Measurements from ENCODE around the gene RSAD2.
"Not testable (repeated sequence)": the region's sequence is repeated elsewhere in the genome, so short reads cannot be mapped to it uniquely, and the experiment has no call there.

Gene RSAD2

DNA sequence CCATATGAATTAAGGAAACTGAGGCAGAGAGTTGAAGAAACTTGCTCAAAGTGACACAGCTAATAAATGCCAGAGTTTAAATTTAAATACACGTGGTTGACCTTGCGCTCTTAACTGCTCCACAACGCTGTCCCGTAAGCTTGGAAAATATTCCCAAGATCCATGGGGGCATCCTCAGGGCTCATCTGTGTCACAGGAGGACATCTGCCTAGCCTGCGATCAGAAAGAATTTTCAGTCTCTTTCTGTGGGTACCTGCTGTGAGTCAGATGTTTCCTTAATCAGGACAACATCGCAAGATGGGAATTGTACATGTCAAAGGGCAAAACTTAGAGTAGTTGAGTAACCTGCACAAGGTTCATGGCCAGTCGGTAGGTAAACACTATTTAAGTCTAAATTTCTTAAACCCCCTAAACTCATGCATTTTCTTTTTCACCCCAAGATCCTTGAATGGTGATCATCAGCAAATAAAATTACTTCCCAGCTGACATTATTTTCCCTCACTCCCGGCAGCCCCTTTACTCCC is 13.3 kb upstream of the RSAD2 start:
- no peak for DNase-seq

DNA sequence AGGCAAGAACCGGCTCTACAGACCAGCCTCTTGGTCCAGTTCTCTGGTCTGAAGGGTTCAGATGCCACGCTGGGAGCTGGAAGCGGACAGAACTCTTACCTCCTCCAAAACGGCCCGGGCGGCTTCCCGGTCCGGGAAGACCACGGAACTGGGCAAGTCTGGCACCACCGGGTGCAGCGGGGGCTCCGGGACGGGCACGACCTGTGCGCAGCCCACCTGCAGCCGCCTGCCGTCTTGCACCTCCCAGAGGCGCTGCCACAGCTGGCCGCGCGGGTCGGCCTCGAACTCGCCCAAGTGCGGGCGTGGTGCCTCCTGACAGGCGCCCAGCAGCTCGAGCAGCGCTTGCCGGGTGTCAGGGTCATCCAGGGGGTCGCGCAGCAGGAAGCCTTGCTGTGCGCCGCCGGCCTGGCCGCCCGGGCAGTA is 12.6 kb upstream of the RSAD2 start:
- peak in 9 of 51 donors; percentile 2 to 54 (median 38) for DNase-seq

DNA sequence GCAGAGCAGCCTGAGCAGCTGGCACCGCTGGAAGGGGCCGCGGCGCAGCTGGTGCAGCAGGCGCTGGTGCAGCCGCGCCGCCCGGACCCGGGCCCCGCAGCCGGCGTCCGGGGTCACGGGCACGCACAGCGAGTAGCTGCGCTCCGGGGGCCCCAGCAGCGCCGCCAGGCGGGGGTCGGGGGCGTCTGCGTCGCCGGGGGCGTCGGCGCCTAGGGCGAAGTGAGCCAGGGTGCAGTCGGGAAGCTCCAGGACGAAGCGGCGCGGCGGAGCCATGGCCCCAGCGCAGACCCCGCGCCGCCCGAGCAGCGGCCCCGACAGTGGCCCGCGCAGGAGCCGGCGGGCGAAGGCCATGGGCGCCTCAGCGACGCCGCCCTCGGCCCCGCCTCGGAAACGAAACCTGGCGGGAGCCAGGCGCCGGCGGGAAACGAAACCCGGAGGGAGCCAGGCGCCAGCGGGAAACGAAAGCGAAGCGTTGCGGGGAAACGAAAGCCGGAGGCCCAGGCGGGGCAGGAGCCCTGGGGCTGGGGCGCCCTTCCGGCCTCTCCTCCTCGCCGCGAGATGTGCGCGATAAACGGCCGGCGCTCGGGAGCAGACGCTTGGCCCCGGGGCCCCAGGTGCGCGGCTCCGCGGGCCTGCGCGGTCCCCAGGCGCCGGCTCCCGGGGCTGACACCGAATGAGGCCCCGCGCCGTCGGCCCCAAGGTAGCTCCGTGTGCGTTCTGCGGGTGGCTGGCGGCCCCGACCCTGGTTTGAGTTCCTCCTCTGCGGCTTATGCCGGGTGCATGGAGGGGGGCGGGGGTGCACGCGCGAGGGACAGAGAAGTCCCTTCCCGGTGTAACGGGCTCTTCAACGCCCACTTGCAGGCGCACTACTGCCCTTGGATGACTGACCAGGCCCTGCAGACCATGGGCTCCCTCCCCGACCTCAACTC is 12.0 kb upstream of the RSAD2 start, which contains the start of gene CMPK2:
TSS of gene CMPK2 (minus strand) at position 562 of the 929 bp plus-strand sequence. CDS start at position 351, 211 bp downstream.
- DNase-seq: peak in 34 of 51 donors; percentile 8 to 70 (median 45)

DNA sequence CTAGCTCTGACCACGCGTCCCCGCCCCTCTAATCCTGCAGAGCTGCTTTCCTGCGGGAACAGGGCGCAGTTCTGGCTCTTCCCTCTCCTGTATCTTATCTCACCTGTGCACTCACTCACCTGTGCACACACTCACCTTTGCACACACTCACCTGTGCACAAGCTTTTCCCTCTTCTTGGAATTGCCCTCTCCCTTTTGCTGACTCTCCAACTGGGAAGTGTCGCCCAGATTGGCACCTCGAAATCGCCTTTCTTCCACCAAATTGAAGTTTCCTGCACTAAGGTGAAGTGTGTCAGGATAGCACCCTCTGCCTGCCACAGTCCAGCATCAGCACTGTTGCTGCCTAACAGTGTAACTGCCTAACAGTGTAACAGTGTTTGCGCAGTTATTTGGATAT is 11.3 kb upstream of the RSAD2 start:
- peak in 13 of 51 donors; percentile 4 to 51 (median 18) for DNase-seq

DNA sequence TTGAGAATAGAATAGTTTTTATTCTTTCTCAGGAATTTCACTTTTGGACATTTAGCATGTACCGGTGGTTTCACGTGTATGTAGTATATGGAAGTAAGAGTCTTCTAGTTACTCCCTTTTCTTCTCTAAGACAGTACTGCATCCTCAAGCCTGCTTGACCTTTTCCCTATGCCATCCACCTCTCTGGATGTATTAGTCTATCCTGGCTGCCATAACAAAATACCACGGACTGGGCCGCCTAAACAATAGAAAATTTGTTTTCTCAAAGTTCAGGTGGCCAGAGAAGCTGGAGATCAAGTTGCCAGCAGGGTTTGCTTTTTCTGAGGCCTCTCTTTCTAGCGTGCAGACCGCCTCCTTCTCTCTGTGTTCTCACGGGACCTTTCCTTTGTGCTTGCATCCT is 10.6 kb upstream of the RSAD2 start:
- no peak for DNase-seq

DNA sequence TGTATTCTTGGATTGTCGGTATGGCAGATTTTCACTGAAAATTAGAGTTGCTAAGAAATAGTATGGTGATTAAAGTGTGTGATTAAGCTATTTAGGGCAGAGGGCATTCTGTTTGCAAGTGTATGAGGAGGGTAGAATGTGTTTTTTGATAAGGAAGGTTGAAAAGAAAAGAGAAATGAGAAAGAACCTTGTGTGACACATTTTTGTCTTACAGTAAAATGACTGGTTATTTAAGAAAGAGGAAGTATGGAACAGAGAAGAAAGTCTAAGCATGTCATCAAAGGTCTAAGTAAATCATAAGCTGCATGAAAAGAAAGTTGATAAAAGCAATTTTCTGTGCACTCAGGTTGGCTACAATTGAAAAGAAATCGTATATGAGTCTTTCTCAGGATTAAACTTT is 5.2 kb upstream of the RSAD2 start:
- DNase-seq: no peak

DNA sequence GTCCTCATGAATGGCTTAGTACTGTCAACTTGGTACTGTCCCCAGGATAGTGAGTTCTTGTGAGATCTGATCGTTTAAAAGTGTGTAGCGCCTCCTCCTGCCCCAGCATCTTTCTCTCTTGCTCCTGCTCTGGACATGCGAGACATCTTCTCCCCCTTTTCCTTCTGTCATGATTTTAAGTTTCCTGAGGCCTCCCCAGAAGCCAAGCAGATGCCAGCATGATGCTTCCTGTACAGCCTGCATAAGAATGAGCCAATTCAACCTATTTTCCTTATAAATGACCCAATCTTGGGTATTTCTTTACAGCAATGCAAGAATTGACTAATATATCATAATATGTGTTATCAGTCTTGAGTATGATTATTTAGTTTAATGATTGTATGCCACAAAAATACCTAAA is 3.5 kb upstream of the RSAD2 start:
- DNase-seq: no peak

DNA sequence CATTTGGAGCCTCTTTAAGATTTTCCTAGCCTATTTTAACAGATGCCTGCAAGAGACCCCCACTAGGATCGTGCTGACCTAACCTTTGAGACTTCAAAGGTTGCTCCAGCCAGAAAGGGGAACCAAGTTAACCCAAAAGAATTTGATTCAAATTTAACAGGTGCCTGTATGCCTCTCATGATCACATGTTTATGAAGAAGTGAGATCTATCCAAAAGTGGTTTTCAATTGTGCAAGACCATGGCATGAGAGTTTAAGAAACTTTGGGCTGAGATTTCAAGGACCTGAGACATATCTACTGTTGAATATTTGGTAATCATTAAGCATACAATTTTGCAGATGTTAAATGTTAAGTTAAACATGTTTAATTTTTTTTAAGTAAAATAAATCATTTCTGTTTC is 1.3 kb upstream of the RSAD2 start:
- DNase-seq: no peak

DNA sequence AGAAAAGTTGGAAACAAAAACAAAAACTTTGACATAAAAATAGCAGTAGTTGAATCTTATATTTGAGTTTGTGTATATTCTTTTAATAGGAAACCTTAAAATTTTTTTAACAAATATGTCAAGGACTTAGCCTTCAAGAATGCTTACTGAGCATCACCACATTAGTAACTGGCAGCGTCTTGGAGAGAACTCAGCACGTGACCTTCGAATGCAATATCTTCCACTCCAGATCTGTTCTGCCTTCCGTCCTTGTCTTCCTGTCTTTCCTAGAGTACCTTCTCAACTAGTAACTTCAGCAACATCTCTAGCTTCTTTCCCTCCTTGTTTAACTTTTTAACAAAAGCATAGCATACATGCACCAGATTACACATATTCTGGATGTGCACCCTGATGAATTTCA is 972 bp downstream of the RSAD2 start:
- no peak for DNase-seq

DNA sequence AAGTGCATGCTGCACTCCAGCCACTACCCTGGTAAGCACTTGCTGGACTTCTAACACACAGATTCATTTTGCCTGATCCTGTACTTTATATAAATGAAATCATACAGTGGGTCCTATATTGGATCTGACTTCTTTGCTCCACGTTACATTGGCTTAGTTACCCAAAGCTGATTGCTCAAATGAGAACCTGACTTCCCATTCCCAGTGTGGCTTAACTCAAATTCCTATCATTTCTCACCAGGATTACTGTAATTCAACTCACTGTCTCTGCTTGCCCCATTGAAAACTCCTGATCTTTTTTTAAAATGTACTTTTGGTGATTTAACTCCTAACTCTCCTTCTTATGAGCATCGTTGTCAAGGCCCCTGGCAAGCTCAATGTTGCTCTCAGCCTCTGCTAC is 1.4 kb downstream of the RSAD2 start:
- no peak for DNase-seq

DNA sequence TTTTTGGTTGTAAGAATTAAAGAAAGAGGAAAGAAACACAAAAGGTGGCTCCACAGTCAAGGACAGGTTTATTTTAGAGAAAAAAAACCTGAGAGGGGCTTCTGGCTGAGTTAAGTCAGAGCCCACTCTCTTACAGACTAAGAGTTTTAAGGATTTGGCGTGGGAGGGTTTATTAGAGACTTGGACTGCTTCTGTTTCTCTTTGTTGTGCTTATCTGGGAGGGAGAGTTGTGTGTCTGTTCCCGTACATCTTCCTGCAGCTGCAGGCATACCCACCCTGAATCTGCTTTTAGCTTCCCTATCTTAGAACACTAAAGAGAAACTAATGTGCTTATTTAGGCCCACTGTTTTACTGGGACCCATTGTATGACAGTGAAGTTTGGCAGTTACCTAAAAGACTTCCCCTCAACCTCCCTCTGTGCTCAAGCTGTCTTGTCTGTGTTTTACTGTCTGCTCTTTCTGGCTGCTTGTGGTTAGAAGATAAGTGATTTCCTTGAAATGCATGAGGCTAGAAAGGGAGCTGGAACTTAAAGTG is 2.7 kb downstream of the RSAD2 start:
- DNase-seq: no peak

DNA sequence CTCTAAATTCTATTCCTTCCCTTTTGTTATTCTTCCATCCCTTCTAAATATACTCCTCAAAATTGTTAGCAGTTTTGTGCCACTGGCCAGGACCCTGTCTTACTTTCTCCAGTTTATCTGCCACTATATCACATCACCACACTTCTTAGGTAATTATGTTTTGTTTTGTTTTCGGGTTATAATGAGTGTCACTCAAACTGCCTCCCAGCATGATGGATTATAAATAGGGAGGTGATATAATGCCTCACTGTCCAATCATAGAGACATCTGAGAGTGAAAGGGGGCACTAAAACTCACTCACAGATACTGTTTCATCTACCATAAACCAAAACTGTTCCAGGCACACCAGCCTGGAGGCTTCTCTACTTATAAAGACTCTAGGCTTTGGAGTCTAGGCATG is 3.5 kb downstream of the RSAD2 start:
- no peak for DNase-seq

DNA sequence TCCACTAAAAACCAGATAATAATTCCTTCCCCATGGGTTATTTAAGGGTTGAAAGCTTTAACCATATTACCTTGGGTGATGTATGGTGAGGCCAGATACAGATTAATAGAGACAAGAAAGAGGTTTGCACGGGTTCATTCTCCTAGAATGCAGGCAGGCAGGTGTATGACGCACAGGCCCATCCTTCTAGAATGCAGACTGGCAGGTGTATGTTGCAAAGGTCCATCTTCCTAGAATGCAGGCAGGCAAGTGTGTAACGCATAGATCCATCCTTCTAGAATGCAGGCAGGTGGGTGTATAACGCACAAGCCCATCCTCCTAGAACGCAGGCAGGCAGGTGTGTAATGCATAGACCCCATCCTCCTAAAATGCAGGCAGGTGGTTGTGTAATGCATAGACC is 3.9 kb downstream of the RSAD2 start:
- no peak for DNase-seq

DNA sequence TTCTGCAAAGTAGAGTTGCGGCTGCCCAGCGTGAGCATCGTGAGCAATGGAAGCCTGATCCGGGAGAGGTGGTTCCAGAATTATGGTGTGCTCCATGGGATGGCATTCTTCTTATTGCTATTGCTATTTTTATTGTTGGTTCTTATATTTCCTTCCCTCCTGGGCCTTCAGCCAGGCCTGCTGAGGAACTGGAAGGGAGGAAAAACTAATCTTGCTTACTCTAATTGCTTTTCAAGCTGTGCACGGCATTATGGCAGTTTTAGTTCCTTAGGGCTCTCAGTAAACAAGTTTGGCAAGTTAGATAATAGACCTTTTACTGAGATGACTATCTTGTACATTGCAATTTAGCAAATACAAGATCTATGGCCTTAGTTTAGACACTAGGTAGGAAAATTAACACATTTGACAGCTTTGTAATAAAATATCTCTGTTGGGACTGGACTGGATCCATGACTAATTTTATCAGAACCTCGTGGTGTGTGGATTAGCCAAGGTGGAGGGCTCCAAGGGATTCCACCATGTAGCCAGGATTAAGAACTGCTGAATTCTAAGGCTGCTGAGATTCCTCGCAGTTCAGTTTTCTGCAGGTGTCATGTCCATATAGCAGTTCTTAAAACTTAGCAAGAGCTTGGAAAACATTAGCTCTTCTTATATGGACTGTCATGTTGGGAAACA is 6.0 kb downstream of the RSAD2 start:
- DNase-seq: no peak

DNA sequence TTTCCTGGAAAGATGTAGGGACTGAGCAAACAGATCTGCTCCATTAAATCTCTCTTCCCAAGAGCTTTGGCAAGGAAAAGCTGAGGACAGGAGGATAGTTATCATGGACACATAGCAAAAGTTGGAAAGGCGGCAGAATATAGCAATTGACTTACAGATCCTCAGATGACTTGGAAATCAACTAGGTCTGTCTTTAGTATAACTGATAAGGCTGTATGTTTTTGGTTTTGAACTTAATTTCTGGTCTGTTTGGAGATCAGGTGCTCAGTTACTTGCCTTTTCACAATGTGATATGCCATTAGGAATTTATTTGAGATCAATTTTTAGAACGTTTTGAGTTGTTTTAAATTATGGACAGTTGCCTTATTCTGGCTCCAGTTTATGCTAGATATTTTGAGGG is 8.0 kb downstream of the RSAD2 start:
- DNase-seq: no peak

DNA sequence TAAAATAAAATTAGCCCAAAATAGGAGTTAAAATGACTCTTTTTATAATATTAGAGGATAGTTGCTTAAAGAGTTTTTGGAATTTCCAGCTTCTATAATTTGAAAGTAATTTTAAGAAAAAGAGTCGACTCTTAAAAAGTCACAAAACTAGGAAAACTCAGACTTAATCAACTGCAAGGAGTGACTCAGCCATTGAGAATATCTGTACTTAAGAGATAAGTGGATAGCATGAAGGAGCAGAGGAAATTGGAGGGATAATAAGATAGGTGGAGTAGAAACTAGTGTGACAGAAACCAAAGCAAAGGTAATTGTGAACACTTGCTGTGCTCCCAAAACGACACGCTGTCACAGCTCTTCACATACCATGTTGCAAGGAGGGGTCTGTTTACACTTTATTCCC is 8.4 kb downstream of the RSAD2 start:
- DNase-seq: no peak

DNA sequence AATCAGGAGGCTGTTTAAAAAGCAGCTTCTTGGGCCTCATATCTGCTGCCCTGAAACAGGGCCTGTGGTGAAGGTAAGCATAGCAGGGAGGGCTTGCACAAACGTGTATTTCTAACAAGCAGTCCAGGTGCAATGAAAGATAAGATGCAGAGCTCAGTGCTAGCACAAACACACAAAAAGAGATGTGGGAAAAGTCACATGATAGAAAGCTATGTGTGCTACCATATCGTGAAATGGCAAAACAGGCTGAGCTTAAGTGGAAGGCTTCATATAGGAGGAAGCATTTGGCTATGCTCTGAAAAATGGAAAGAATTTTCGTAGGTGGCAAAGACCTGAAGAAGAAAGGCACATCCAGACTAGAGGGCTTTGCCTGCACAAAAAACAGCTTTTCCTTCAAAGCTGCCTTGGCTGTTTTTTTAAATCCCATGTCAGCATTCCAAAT is 10.2 kb downstream of the RSAD2 start:
- DNase-seq: no peak

DNA sequence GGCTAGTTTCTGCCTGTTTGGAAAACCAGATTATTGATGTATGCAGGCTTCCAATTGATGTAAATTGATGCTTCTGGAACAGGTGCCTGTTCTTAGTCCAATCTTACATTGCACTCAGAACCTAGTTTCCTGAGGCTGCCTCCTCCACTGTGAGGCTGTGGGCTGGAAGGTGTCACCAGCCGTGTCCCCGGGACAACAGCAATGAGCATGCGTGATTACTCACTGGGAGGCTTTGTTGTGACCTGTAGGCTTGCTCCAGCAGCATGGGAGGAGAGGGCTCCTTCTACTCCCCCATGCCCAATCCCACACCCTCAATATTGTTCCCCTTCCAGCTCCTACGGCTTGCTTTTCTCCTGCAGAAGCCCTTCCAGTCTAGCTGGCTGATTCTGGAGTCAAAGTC is 11.1 kb downstream of the RSAD2 start:
- no peak for DNase-seq

DNA sequence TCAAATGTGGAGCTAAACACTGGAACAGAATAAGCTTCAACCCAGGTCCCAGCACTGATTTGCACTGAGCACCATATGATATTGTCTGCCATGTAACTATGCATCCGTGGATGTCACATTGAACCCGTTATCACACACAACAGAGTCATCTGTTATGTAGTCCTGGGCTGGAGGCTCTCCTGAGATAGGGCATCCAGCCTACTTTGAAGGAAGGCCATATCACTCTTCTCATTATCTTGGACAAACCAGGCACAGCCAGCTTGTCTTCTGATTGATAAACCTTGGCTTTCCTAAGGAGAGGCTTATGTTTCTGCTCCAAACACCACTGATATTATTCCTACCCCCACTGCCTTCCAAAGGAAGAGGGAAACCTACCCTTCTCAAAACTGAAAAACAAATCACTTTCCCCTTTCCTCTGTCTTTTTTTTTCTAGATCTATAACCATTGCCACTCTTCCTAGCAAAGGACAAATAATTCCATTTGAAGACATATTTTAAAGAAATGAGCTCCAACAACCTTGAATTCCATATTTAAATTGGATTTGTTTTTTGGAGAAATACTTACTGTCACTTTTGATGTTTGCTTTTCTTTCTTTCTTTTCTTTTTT is 16.4 kb downstream of the RSAD2 start:
- DNase-seq: no peak

DNA sequence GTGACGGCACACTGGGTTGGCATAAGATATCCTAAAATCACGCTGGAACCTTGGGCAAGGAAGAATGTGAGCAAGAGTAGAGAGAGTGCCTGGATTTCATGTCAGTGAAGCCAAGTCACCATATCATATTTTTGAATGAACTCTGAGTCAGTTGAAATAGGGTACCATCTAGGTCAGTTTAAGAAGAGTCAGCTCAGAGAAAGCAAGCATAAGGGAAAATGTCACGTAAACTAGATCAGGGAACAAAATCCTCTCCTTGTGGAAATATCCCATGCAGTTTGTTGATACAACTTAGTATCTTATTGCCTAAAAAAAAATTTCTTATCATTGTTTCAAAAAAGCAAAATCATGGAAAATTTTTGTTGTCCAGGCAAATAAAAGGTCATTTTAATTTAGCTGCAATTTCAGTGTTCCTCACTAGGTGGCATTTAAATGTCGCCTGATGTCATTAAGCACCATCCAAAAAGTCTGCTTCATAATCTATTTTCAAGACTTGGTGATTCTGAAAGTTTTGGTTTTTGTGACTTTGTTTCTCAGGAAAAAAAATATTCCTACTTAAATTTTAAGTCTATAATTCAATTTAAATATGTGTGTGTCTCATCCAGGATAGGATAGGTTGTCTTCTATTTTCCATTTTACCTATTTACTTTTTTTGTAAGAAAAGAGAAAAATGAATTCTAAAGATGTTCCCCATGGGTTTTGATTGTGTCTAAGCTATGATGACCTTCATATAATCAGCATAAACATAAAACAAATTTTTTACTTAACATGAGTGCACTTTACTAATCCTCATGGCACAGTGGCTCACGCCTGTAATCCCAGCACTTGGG is 19.6 kb downstream of the RSAD2 start:
- peak in 1 of 51 donors; percentile 28 for DNase-seq

DNA sequence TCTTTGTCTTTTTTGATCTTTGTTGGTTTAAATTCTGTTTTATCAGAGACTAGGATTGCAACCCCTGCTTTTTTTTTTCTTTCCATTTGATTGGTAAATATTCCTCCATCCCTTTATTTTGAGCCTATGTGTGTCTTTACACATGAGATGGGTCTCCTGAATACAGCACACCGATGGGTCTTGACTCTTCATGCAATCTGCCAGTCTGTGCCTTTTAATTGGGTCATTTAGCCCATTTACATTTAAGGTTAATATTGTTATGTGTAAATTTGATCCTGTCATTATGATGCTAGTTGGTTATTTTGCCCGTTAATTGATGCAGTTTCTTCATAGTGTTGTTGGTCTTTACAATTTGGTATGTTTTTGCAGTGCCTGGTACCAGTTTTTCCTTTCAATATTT is 25.0 kb downstream of the RSAD2 start:
- DNase-seq: not testable (repeated sequence)
